Hepatocyte (in vitro differentiated cells): ENCODE results near the gene SMG7.

Source experiments
- CTCF ChIP-seq: fragments of 200-600 bp; sonication (generic); IDR thresholded peaks from 2 replicates; pipeline ENCODE4 v1.5.1; 2016; ENCODE audit warnings: antibody characterized with exemption, mild to moderate bottlenecking; ENCODE audit not compliant: poor library complexity
- EZH2 ChIP-seq: fragments of 200-600 bp; sonication (generic); IDR thresholded peaks from 2 replicates; pipeline ENCODE4 v1.6.1; 2016; ENCODE audit warnings: antibody characterized with exemption, mild to moderate bottlenecking, borderline replicate concordance

DNA sequence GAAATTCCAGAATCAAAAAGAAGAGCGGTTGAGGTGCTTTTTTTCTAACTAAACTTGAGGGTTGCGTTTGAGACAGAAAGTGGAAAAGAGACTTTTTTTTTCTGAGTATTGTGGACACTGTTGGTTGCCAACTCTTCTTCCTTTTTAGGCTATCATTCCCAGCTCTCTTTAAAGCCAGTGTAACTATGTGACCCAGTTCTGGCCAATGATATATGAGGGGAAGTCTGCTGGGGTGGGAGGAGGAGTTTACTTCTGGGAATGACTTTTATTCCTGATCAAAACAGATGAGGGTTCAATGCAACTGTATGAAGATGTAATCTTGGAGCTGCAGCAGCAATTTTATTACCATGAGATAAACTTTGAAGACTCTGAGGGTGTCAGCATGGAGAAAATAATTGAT, 36.8 kb upstream of the SMG7 start:
- TF ChIP-seq CTCF = no peak
- no peak for TF ChIP-seq EZH2
